Aorta (tissue), 5 donors: Measurements from ENCODE around the gene DHTKD1. TPM values are rescaled to one million over a fixed set of nuclear protein-coding genes. Genes with fewer than 3 reads are reported as not detected.

Experiments used
- ATAC-seq: fragments of 200-7000 bp; cut with Tn5 transposase; one replicate; pipeline ENCODE4 v1.9.1; 2022; ENCODE audit warnings: moderate library complexity; ENCODE audit not compliant: low FRiP score
- DNase-seq, 2 donors: peaks; one replicate each; pipeline ENCODE4 v3.0.0-alpha.2; 2020
- H3K27ac ChIP-seq, 2 donors: one replicate each; pipeline ENCODE4 v1.5.1; 2013; ENCODE audit warnings: low read length in 2 of 2, mild to moderate bottlenecking in 2 of 2, moderate library complexity in 2 of 2, control low read depth in 1 of 2, inconsistent platforms in 1 of 2, low read depth in 1 of 2
- H3K27me3 ChIP-seq, 2 donors: one replicate each; pipeline ENCODE4 v1.6.1; 2013; ENCODE audit warnings: control low read depth in 1 of 2, low read length in 1 of 2, mild to moderate bottlenecking in 1 of 2, moderate library complexity in 1 of 2; ENCODE audit not compliant: insufficient read depth in 2 of 2, control insufficient read depth in 1 of 2
- H3K36me3 ChIP-seq, 2 donors: one replicate each; pipeline ENCODE4 v1.6.1; 2013; ENCODE audit warnings: control low read depth in 1 of 2, low read length in 1 of 2, mild to moderate bottlenecking in 1 of 2; ENCODE audit not compliant: insufficient read depth in 2 of 2, control insufficient read depth in 1 of 2
- H3K4me1 ChIP-seq, 2 donors: one replicate each; pipeline ENCODE4 v1.6.1; 2013; ENCODE audit warnings: low read length in 2 of 2, control low read depth in 1 of 2, mild to moderate bottlenecking in 1 of 2, moderate library complexity in 1 of 2; ENCODE audit not compliant: insufficient read depth in 2 of 2, control insufficient read depth in 1 of 2
- H3K4me3 ChIP-seq, 2 donors: one replicate each; pipeline ENCODE4 v1.5.1; 2013; ENCODE audit warnings: low read length in 2 of 2, control low read depth in 1 of 2, mild to moderate bottlenecking in 1 of 2
- H3K9me3 ChIP-seq: one replicate; pipeline ENCODE4 v1.6.1; 2013; ENCODE audit warnings: mild to moderate bottlenecking, low read length; ENCODE audit not compliant: control insufficient read depth
- WGBS, 2 donors: extraction: QIAGEN DNeasy Blood & Tissue Kit; methylation state at CpG; one replicate each; pipeline ENCODE4 v1.1.7; 2013; 5-methylcytosine and 5-hydroxymethylcytosine counted together
- intact Hi-C, 2 donors: fragments of 100-400 bp; cut with DNase I; formaldehyde crosslinking; loops; one replicate each; pipeline versions ENCODE4 v1.14.2 to v1.15.0; 2022
- polyA plus RNA-seq, 2 donors: library from polyadenylated mRNA; stranded (reverse); fragments of 200-250 nt; gene quantifications; one replicate each; pipeline ENCODE4 v1.2.3, GENCODE V29; 2013
- total RNA-seq, 2 donors: library from RNA; stranded (reverse); fragmentation: NEBNext Ultra II Directional; extraction: Animal tissue kit (Norgen Biotek cat#: 25700); gene quantifications; one replicate each; pipeline ENCODE4 v1.2.1, GENCODE V29; 2021
- donor health status: healthy with polysubstance abuse.
- donor health status: Bipolar disorder and iron deficiency.
- donor health status: DM: no; HTN: no; CAD: no.
- donor health status: DM: no; HTN: no; CAD: no.
- donor health status: DM: yes; HTN: yes; CAD: no.

The DHTKD1 gene
- total and polyA plus RNA-seq, 4 donors: 4.0 to 20.2 (median 11.7) TPM

DNA sequence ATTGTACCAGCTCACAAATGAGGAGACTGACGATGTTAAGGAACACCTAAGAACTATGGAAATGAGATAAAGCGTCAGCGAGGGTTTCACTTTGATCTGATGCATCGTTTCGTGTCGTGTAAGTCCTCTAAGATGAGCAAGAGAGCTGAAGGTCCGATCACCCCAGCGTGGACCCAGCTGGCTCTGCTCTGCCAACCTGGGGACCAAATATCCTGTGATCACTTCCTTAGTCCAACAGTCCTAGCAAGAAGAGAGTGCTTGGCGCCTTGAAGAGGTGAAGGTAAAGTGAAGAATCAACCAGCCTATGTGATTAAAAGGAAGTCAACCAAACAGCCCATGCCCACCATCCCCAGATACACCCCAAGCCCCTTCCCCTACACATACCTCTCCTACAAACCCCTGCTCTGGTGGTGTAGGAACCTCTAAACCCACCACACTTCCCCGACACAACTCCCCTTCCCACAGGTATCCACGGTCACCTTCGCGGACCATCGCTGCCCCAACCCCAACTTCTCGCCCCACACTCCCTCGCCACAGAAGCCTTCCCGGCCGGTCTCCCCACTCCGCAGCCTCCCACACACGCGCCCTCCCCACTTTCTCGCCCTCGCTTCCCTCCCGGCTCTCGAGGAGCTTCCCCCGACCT, 26.9 kb upstream of the DHTKD1 start:
- Histone ChIP-seq H3K27ac (peak overlapping the region in 1 of 2 donors; percentile 61), H3K4me3 (peak overlapping the region; percentile 88 to 98), H3K27me3 (no peaks in the 10 kb centered on the region), H3K36me3 (no peaks in the 10 kb centered on the region), H3K4me1 (peaks cover 0 to 2% of the 10 kb centered on the region in 2 donors), H3K9me3 (no peaks in the 10 kb centered on the region)
- intact Hi-C loops: no loop called here
- DNase-seq (no peak), ATAC-seq (no peak)
- 0 to 1% methylated on average over 26 of the region's 26 CpGs for WGBS, 2 donors

- Histone ChIP-seq H3K4me3 (peak overlapping the region; percentile 88 to 98), H3K4me1 (peaks cover 0 to 2% of the 10 kb centered on the region in 2 donors), H3K27me3 (no peaks in the 10 kb centered on the region), H3K9me3 (no peaks in the 10 kb centered on the region), H3K27ac (peak overlapping the region in 1 of 2 donors; percentile 61), H3K36me3 (no peaks in the 10 kb centered on the region)
- DNase-seq: peak; percentile 68 to 87
- peak; percentile 54 for ATAC-seq
- intact Hi-C loops: no loop called here
- WGBS, 2 donors: 1% methylated on average over 31 of the region's 31 CpGs
Observed at GRCh38 chr10:12042409-12042796, 26.4 kb upstream of the DHTKD1 start.

DNA sequence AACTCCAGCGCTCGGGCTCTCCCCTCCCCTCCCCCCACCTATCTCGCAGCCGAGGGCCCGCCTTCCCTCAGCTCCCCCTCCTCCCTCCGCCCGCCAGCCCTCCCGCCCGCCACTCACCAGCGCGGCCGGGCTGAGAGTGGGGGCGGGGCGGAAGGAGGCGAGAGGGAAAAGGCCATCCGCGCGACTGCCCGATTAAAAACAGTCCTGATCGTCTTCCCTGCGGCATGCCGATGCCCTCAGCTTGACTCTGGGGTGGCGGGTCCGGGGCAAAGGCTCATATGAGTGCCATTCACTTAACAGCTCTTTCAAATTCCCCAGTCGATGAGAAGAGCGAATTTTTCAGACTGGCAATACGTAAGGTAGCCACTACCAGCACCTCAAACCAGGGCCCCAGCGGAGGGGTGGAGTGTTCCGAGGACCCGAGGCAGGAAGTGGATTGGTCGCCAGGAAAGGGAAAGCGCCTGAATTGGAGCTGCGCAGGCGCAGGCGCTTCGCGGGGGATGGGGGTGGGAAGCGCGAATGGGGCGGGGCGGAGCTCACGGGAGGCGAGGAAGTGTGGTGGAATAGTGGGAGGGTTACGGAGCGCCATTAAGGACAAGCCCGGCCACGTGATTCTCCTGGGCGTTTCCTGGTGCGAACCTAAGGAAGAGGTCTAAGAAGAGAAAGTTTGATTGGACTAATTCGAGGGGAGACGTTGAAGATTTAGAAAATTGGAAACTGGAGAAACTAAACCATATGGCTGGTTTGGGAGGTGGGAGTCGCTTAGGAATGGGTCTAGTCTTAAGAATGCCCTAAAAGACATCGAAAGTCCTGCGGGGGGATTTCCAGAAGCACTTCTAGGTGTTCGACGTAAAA, 25.7 kb upstream of the DHTKD1 start, which contains the start of gene UPF2:
UPF2 (minus strand) TSS at position 13 of the 855 bp plus-strand sequence. CDS start 7,386 bp downstream, outside the sequence.
- peaks cover 0 to 2% of the 10 kb centered on the region in 2 donors for H3K4me1 ChIP-seq
- 4 to 5% methylated on average over 50 to 56 of the region's 56 CpGs for WGBS, 2 donors
- intact Hi-C loops: loop anchor here in 1 of 2 donors (1.0 kb wide), 1 partner anchor 25 kb away; the partner anchor contains the start of gene DHTKD1
- no peaks in the 10 kb centered on the region for H3K9me3 ChIP-seq
- no peaks in the 10 kb centered on the region for H3K27me3 ChIP-seq
- ATAC-seq: peak; percentile 98
- DNase-seq: peak; percentile 99
- no peaks in the 10 kb centered on the region for H3K36me3 ChIP-seq
- peak within 1 kb of the TSS in 1 of 2 donors; percentile 61 for H3K27ac ChIP-seq
- peak within 1 kb of the TSS; percentile 88 to 98 for H3K4me3 ChIP-seq

DNA sequence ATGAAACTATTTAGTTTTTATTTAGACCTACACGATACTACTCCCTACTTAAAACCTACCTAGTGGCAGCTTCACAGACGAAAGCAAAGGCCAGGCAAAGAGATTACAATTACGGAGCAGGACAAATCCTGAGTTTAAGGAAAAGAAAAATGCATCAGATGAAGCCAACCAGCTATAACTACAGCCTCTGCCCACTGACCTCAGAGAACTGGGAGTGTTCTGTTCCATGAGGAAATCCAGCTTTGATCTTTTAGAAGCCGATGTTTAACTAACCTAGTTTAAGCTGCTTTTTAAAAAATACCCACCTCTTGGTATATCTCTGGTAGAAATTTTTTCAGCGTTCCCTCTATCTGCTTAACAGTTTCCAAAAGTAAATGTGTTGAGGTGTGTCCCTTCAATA, 23.2 kb upstream of the DHTKD1 start:
- intact Hi-C loops: no loop called here
- Histone ChIP-seq H3K27ac (no peak overlapping the region), H3K4me3 (no peak overlapping the region), H3K4me1 (peaks cover 0 to 2% of the 10 kb centered on the region in 2 donors), H3K27me3 (no peaks in the 10 kb centered on the region), H3K36me3 (no peaks in the 10 kb centered on the region), H3K9me3 (no peaks in the 10 kb centered on the region)
- WGBS, 2 donors: 63 to 68% methylated on average over 5 of the region's 5 CpGs
- DNase-seq (no peak), ATAC-seq (no peak)

DNA sequence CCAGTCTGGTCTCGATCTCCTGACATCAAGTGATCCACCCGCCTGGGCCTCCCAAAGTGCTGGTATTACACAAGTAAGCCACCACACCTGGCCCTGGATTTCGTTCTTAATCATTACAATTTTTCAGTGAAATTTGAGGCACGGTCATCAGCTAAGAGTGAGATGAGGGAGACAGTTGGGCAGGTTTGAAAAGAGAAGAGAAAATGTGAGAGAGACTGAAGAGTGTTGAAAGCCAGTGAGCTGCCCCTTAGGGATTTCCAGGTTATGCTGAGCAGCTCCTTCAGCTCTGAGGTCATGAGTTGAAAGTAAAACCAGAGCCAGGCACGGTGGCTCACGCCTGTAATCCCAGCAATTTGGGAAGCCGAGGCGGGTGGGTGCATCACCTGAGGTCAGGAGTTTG, 20.2 kb upstream of the DHTKD1 start:
- Histone ChIP-seq H3K27ac (no peak overlapping the region), H3K27me3 (no peaks in the 10 kb centered on the region), H3K9me3 (no peaks in the 10 kb centered on the region), H3K4me1 (no peaks in the 10 kb centered on the region), H3K4me3 (no peak overlapping the region), H3K36me3 (no peaks in the 10 kb centered on the region)
- DNase-seq (no peak), ATAC-seq (no peak)
- WGBS, 2 donors: 77 to 88% methylated on average over 8 of the region's 8 CpGs
- intact Hi-C loops: no loop called here

DNA sequence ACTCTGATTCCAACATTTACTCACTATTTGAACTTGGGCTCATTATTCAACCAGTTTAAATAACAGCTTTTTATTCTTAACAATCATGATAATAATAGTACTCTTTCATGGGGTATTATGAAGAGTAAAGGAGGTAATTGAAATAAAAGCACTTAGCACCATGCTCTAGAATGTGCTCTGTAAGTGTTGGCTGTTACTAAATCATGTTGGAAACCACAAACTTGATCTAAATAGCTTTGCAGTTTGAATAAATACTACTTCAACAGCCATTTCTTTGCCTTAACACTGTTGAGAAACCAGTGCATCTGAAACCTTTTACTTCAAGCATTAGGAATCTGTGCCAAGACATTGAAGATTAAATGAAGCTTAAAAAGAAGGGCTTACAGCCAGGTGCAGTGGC, 18.2 kb upstream of the DHTKD1 start:
- Histone ChIP-seq H3K27ac (no peak overlapping the region), H3K36me3 (no peaks in the 10 kb centered on the region), H3K4me3 (no peak overlapping the region), H3K27me3 (no peaks in the 10 kb centered on the region), H3K9me3 (no peaks in the 10 kb centered on the region), H3K4me1 (no peaks in the 10 kb centered on the region)
- DNase-seq: no peak
- ATAC-seq: no peak
- intact Hi-C loops: no loop called here

DNA sequence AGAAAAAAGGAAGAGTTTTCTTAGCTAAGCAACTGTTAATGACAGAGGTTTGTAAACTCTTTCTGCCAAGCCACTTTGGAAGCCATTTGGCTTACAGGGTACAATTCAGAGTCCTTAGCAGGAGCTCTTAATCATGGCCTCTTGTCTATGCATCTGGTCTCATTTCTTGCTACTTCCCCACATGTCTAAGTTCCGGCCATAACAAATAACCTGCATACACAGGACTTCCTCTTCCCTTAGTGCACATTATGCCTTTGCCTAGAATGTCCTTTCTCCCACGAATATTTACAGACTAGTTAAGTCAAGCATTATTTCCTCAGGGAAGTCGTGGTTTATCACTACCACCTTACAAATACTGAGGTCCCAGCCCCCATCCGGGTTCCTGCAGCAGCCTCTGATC, 17.5 kb upstream of the DHTKD1 start:
- no peak for ATAC-seq
- no peak for DNase-seq
- intact Hi-C loops: no loop called here
- Histone ChIP-seq H3K36me3 (no peaks in the 10 kb centered on the region), H3K27me3 (no peaks in the 10 kb centered on the region), H3K4me3 (no peak overlapping the region), H3K9me3 (no peaks in the 10 kb centered on the region), H3K27ac (no peak overlapping the region), H3K4me1 (no peaks in the 10 kb centered on the region)
- 78 to 79% methylated on average over 4 of the region's 4 CpGs for whole genome bisulfite sequencing, 2 donors

DNA sequence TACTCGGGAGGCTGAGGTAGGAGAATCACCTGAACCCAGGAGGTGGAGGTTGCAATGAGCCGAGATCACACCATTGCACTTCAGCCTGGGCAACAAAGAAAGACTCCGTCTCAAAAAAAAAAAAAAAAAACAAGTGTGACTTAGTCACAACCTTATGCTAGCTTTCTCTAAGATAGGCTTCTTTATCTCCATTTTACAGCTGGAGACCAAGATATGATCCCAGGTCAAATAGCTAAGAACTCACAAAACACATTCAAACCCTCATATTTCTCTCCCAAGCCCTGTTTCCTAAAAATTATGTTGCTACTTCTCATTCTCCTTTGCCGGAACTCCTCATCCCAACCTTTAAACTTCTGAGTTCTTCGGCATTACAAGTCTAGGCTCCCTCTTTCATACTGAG, 13.0 kb upstream of the DHTKD1 start:
- Histone ChIP-seq H3K4me1 (no peaks in the 10 kb centered on the region), H3K27me3 (no peaks in the 10 kb centered on the region), H3K27ac (no peak overlapping the region), H3K4me3 (no peak overlapping the region), H3K9me3 (no peaks in the 10 kb centered on the region), H3K36me3 (no peaks in the 10 kb centered on the region)
- ATAC-seq (no peak), DNase-seq (no peak)
- WGBS, 2 donors: 81 to 85% methylated on average over 5 of the region's 5 CpGs
- intact Hi-C loops: no loop called here

GRCh38 chr10:12056748-12057147, 12.0 kb upstream of the DHTKD1 start:
- H3K4me3 ChIP-seq: no peak overlapping the region
- H3K36me3 ChIP-seq: no peaks in the 10 kb centered on the region
- no peak for ATAC-seq
- H3K27ac ChIP-seq: no peak overlapping the region
- no peaks in the 10 kb centered on the region for H3K4me1 ChIP-seq
- 44 to 51% methylated on average over 4 of the region's 4 CpGs for WGBS, 2 donors
- no peaks in the 10 kb centered on the region for H3K9me3 ChIP-seq
- intact Hi-C loops: no loop called here
- no peak for DNase-seq
- no peaks in the 10 kb centered on the region for H3K27me3 ChIP-seq
